NCI-H460 (cell line): ENCODE results near the gene ACSS2. TPM values are rescaled to one million over a fixed set of nuclear protein-coding genes. Genes with fewer than 3 reads are reported as not detected.

ENCODE experiments used
- DNase-seq: peaks from one replicate; pipeline ENCODE4 v3.0.0-alpha.2; 2016; ENCODE audit warnings: low read depth; ENCODE audit errors: extremely low read depth
- total RNA-seq: library from RNA; depleted of rRNA; stranded (reverse); fragments of >200 nt; shearing (Covaris generic); gene quantifications from 2 replicates; pipeline ENCODE4 v1.2.3, GENCODE V29; 2014

ACSS2 gene
- total RNA-seq, 1 experiment from 2014 or later: 33.3 TPM

GRCh38 chr20:34907616-34908469 is 31.4 kb downstream of the ACSS2 start:
- peak; percentile 95 for DNase-seq

DNA sequence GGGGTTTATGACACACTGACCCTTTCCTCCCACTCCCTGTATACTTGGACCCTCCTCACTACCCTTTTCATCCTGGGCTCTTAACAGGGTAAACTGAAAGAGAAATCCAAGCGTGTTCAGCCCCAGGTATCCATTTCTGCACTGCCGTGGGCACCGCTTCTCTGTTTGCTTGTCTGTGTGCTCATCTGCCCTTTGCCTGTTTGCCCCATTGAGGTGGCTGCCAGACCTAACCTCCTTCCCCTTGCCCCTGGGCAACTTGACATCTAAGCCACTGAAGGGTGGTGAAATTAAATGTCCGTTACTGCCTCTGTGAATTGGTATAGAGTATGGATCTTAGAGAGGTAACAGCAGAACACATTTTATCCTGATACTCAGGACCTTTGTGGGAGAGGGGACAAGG is 38.7 kb downstream of the ACSS2 start:
- DNase-seq: no peak

GRCh38 chr20:34915749-34916455 is 39.5 kb downstream of the ACSS2 start:
- no peak for DNase-seq

GRCh38 chr20:34916774-34917354 is 40.5 kb downstream of the ACSS2 start:
- no peak for DNase-seq

GRCh38 chr20:34920055-34920454 is 43.6 kb downstream of the ACSS2 start:
- DNase-seq: no peak

DNA sequence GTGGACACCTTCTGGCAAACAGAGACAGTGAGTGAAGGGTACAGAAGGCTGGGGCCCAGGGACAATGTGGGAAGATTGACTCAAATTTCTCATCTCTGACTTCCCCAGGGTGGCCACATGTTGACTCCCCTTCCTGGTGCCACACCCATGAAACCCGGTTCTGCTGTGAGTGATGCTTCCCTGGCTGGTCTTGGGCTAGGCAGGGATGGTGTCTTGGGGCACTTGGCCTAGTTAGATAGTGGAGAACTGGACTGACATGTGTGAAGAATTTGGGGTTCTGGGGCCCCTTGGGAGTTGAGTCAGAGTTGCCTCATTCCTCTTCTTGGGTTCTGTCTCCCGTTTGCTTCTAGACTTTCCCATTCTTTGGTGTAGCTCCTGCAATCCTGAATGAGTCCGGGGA is 45.0 kb downstream of the ACSS2 start:
- no peak for DNase-seq

DNA sequence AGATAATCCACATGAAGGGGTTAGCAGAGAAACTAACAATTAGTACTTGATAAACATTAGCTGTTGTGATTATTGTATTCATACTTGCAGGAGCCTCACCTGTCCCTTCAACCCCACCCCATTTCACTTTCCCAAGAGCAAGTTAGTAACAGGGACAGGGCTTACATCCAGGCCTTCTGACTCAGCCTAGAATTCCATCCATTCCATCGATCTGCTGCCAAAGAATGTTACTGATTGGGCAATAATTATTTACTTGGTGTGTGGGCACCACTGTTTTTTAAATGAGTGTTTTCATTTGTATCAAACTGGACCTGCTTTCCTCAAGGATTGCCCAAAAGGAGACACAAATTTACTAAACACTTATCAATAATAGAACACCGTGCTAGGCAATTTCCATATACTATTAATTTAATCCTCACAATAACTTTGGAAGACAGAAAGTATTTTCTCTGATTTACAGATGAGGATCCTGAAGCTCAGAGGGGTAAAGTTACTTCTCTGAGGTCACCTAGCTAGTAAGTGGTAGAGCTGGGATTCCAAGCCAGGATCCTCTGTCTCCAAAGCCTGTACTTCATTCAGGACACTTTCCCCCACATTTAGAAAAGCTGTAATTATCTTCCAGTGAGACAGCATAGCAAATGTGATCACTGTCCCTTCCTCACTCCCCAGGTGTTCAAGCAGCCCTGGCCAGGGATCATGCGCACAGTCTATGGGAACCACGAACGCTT is 46.4 kb downstream of the ACSS2 start:
- DNase-seq: peak; percentile 64

- no peak for DNase-seq
Observed at GRCh38 chr20:34923414-34923813, 47.0 kb downstream of the ACSS2 start.

DNA sequence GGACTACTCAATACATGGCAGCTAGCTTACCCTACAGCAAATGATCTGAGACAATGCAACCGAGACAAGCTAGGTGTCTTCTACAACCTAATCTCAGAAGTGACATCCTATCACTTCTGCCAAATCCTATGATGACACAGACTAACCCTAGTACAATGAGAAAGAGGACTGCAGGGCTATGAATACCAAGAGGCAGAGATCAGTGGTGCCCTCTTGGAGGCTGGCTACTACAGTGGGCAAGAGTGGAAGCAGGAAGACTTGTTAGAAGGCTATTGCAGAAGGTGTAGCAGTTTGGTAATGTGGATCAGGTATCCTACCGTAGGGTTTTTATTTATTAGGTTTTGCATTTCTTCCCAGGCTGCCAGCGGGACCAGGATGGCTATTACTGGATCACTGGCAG is 48.9 kb downstream of the ACSS2 start:
- DNase-seq: no peak

DNA sequence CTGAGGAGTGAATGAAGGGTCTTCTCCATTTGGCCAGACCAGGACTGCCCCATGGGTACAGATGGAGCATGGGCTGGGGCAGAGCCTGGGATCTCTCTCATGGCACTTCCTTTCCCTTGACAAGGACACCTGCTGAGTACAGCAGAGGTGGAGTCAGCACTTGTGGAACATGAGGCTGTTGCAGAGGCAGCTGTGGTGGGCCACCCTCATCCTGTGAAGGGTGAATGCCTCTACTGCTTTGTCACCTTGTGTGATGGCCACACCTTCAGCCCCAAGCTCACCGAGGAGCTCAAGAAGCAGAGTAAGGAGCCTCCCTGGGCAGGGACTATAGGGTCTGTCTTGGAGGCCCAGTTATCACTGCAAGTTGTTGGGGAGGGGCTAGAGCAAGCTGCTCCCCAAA is 49.6 kb downstream of the ACSS2 start:
- no peak for DNase-seq

- no peak for DNase-seq
Observed at GRCh38 chr20:34926581-34926980, 50.2 kb downstream of the ACSS2 start.

GRCh38 chr20:34927736-34928135 is 51.3 kb downstream of the ACSS2 start:
- no peak for DNase-seq

DNA sequence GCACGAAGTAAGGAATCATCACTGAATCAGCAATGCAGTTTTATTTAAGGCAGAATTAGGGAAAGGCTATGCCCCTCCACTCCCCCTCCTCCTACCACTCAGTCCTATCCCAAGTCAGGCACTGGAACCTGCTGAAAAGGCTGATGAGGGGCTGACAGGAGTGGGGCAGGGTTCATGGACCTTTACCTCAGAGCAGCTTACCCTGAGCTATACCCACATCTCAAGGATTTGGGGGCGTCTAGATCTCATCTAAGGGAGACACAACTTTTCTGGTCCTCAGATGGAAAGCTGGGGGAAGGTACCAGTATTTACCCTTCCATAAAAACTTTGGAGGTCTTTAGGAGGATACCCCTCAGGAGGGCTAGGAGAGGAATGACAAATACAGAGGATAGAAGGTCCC is 52.0 kb downstream of the ACSS2 start:
- no peak for DNase-seq

GRCh38 chr20:34931771-34932170 is 55.4 kb downstream of the ACSS2 start:
- DNase-seq: no peak

GRCh38 chr20:34938466-34939163 is 62.2 kb downstream of the ACSS2 start:
- DNase-seq: no peak

DNA sequence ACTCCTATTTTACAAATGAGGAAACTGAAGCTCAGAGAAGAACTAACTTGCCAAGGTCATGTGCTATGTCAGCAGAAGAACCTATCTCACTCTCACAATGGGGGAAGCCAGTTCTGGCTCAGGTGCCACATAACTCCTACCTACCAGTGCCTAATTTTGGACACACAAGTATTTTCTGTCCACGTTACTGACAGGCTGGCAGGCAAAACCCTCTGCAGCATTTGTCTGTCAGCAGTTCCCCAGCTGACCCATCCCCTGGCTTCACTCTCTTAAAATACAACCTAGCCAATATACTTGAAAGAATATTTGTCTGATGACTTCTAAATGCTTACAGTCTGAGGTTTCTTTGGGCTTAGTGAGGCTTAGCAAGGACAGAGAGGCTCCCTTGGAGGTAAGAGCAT is 63.7 kb downstream of the ACSS2 start:
- no peak for DNase-seq

GRCh38 chr20:34941226-34941625 is 64.8 kb downstream of the ACSS2 start:
- DNase-seq: no peak

DNA sequence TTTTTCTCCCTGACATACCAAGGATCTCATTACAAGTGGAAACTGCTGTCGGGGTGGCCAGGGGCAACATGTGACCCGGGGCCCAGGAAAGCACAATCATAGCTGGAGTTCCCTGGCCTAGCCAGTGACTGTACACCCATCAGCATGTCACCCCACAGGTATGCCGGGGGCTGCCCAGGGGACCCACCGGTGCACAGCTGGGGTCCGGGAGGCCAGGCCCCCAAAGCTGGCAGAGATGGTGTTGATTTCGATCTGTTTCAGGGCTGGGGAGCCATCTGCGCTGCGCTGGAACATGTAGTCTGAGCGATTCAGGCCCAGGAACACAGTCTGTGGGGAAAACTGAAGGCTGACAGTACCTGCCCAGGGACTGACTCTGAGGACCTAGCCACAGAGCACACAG is 65.9 kb downstream of the ACSS2 start:
- no peak for DNase-seq

DNA sequence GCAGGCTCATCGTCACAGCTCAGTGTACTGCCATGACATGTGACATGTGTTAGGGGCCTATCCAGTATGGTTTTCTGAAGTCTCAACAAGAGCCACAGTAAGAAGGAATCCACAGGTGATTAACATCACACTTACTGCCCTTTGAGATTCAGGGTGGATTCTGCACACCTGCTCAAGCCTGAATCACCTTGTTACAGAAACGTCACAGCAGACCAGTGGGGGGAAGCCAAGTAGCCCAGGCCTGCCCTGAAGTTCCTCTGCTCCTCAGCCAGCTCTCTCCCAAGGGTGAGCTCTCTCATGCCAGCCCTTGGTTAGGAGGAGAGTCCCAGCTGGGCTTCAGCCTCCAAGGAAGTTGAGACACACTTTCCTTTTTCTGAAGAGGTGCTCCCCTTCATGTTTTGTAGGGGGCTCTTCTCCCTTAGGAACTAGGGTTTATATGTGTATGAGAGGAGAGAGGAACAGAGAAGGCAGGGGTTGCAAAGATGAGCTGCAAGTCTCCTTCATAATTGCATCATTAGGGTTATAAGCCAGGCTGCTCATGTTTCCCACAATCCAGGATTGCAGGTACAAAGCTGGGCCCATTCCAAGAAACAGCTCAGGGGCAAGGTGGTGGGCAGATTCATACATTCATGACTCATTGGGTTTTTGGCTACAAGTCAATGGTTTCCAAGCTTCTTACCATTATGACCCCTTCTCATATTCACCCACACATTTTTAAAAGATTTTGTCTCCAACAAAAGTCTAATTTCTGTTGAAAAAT is 67.6 kb downstream of the ACSS2 start:
- DNase-seq: no peak
